Measurements from ENCODE around the gene JAK2.

DNA sequence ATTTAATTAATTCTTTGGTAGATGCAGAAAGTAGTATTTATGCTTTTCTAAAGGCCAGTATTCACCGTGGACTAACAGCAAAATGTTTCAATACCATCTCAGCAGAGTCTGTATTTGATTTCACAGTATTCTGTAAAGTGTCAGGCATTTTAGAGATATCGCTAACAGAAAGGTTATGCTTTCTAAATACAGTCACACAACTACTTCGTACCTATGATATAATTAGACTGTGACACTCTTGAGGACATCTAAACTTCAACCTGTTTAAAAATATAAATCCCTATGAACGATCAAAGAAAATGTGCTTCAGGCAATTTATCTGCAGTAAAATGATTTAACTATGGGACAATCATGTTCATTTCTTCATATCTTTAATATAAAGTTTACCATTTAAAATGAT, 41.7 kb upstream of the JAK2 start:
- TF ChIP-seq ZNF174 (tag by site-specific recombination; IDR thresholded peaks at IDR 0.05) (no peak), ZNF37A (tag by site-specific recombination; IDR thresholded peaks at IDR 0.05) (no peak), TCF7L2 (IDR thresholded peaks at IDR 0.05; ENCODE audit: borderline replicate concordance, low read depth, low read length) (no peak), ZNF654 (tag by site-specific recombination; IDR thresholded peaks at IDR 0.05; ENCODE audit: low read depth) (no peak), ZBTB1 (tag by site-specific recombination; IDR thresholded peaks at IDR 0.05) (no peak), ZNF146 (tag by site-specific recombination; IDR thresholded peaks at IDR 0.05) (no peak)
- TF ChIP-seq, protein P1, sequence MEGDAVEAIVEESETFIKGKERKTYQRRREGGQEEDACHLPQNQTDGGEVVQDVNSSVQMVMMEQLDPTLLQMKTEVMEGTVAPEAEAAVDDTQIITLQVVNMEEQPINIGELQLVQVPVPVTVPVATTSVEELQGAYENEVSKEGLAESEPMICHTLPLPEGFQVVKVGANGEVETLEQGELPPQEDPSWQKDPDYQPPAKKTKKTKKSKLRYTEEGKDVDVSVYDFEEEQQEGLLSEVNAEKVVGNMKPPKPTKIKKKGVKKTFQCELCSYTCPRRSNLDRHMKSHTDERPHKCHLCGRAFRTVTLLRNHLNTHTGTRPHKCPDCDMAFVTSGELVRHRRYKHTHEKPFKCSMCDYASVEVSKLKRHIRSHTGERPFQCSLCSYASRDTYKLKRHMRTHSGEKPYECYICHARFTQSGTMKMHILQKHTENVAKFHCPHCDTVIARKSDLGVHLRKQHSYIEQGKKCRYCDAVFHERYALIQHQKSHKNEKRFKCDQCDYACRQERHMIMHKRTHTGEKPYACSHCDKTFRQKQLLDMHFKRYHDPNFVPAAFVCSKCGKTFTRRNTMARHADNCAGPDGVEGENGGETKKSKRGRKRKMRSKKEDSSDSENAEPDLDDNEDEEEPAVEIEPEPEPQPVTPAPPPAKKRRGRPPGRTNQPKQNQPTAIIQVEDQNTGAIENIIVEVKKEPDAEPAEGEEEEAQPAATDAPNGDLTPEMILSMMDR (tag by site-specific recombination; IDR thresholded peaks at IDR 0.05), result no peak
- TF ChIP-seq, protein P2, sequence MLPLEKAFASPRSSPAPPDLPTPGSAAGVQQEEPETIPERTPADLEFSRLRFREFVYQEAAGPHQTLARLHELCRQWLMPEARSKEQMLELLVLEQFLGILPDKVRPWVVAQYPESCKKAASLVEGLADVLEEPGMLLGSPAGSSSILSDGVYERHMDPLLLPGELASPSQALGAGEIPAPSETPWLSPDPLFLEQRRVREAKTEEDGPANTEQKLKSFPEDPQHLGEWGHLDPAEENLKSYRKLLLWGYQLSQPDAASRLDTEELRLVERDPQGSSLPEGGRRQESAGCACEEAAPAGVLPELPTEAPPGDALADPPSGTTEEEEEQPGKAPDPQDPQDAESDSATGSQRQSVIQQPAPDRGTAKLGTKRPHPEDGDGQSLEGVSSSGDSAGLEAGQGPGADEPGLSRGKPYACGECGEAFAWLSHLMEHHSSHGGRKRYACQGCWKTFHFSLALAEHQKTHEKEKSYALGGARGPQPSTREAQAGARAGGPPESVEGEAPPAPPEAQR (tag by site-specific recombination; IDR thresholded peaks at IDR 0.05), result no peak
- TF ChIP-seq, protein P3, sequence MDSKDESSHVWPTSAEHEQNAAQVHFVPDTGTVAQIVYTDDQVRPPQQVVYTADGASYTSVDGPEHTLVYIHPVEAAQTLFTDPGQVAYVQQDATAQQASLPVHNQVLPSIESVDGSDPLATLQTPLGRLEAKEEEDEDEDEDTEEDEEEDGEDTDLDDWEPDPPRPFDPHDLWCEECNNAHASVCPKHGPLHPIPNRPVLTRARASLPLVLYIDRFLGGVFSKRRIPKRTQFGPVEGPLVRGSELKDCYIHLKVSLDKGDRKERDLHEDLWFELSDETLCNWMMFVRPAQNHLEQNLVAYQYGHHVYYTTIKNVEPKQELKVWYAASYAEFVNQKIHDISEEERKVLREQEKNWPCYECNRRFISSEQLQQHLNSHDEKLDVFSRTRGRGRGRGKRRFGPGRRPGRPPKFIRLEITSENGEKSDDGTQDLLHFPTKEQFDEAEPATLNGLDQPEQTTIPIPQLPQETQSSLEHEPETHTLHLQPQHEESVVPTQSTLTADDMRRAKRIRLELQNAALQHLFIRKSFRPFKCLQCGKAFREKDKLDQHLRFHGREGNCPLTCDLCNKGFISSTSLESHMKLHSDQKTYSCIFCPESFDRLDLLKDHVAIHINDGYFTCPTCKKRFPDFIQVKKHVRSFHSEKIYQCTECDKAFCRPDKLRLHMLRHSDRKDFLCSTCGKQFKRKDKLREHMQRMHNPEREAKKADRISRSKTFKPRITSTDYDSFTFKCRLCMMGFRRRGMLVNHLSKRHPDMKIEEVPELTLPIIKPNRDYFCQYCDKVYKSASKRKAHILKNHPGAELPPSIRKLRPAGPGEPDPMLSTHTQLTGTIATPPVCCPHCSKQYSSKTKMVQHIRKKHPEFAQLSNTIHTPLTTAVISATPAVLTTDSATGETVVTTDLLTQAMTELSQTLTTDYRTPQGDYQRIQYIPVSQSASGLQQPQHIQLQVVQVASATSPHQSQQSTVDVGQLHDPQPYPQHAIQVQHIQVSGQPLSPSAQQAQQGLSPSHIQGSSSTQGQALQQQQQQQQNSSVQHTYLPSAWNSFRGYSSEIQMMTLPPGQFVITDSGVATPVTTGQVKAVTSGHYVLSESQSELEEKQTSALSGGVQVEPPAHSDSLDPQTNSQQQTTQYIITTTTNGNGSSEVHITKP (tag by site-specific recombination; IDR thresholded peaks at IDR 0.05), result no peak
- TF ChIP-seq, protein P4, sequence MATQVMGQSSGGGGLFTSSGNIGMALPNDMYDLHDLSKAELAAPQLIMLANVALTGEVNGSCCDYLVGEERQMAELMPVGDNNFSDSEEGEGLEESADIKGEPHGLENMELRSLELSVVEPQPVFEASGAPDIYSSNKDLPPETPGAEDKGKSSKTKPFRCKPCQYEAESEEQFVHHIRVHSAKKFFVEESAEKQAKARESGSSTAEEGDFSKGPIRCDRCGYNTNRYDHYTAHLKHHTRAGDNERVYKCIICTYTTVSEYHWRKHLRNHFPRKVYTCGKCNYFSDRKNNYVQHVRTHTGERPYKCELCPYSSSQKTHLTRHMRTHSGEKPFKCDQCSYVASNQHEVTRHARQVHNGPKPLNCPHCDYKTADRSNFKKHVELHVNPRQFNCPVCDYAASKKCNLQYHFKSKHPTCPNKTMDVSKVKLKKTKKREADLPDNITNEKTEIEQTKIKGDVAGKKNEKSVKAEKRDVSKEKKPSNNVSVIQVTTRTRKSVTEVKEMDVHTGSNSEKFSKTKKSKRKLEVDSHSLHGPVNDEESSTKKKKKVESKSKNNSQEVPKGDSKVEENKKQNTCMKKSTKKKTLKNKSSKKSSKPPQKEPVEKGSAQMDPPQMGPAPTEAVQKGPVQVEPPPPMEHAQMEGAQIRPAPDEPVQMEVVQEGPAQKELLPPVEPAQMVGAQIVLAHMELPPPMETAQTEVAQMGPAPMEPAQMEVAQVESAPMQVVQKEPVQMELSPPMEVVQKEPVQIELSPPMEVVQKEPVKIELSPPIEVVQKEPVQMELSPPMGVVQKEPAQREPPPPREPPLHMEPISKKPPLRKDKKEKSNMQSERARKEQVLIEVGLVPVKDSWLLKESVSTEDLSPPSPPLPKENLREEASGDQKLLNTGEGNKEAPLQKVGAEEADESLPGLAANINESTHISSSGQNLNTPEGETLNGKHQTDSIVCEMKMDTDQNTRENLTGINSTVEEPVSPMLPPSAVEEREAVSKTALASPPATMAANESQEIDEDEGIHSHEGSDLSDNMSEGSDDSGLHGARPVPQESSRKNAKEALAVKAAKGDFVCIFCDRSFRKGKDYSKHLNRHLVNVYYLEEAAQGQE (tag by site-specific recombination; IDR thresholded peaks at IDR 0.05), result no peak
